ENCODE measurements around the gene NHSL2.

Gene NHSL2

DNA sequence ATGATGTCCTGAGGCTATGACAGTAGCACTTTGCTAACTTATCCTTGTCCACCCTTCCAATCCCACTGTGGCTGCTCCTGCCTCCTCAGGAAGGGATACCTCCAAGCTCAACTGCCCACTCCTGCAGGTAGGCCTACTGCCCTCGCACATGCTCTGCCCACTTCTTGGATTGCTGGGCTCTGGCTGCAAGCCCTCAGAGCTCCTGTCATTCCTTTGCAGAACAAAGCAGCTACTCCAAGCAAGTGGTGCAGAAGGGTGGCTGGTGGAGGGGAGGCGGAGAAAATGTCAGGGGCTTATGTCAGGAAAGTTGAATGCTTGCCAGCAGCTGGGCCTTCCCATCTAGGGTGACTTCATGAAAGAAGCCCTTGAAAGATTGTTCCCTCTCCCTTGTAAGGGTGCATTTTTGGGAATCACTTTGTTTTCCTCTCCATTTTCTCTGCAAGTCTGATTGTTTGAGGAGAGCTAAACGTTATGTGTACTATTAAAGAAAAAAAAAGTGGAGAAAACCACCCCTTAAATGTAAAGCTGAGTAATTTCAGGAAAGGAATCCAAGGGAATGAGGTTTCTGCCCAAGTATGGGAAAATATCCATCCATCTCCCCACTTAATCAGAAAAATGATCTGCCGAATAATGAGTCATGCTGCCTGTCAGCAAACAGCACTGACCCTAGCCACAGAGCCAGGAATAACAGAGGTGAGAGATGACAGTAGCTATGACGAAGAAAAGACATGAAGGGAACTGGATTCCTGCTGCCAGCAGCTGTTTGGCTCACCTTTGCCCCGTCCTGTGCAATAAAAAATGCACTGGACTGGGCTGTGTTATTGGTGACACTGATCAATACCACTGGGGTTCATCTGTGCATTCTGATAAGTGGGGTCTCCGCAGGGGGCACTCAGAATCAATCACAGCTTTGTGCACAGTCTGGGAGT, 119.1 kb downstream of the NHSL2 start:
- CTCF ChIA-PET: interaction anchor here (1.1 to 2.2 kb wide), 5 partner anchors 8 to 97 kb away, joined by 3 to 13 read pairs (median 6); no protein-coding TSS in a partner anchor
- POLR2A ChIA-PET: no interaction called here
- no peak for DNase-seq (ENCODE audit: extremely low spot score)
- TF ChIP-seq, protein P1, sequence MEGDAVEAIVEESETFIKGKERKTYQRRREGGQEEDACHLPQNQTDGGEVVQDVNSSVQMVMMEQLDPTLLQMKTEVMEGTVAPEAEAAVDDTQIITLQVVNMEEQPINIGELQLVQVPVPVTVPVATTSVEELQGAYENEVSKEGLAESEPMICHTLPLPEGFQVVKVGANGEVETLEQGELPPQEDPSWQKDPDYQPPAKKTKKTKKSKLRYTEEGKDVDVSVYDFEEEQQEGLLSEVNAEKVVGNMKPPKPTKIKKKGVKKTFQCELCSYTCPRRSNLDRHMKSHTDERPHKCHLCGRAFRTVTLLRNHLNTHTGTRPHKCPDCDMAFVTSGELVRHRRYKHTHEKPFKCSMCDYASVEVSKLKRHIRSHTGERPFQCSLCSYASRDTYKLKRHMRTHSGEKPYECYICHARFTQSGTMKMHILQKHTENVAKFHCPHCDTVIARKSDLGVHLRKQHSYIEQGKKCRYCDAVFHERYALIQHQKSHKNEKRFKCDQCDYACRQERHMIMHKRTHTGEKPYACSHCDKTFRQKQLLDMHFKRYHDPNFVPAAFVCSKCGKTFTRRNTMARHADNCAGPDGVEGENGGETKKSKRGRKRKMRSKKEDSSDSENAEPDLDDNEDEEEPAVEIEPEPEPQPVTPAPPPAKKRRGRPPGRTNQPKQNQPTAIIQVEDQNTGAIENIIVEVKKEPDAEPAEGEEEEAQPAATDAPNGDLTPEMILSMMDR (IDR thresholded peaks at IDR 0.05; ENCODE audit: control extremely low read depth, extremely low read depth, low read depth, missing control alignments): no peak

DNA sequence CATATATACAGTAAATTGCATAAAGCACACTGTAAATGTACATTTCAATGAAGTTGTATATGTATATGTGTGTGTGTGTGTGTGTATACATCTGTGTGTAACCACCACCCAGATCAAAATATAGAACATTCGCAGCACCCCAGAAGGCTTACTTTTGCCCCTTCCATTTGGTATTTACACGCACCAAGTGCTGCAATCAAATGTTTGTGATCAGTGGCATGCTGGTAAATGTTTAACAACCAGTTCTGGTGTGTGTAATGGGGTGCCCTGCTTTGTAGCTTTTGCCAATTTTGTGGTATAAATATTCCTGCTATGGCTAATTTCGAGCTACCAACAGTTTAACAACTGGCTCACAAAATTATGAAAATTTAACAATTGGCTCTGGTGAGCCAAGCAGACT, 119.8 kb downstream of the NHSL2 start:
- ChIA-PET POLR2A (no interaction called here), CTCF (interaction anchor here (1.1 to 2.3 kb wide), 6 partner anchors 8 to 97 kb away, joined by 3 to 14 read pairs (median 7); no protein-coding TSS in a partner anchor)
- DNase-seq (ENCODE audit: extremely low spot score): no peak
- TF ChIP-seq, protein P1 (IDR thresholded peaks at IDR 0.05; ENCODE audit: control extremely low read depth, extremely low read depth, low read depth, missing control alignments): no peak

DNA sequence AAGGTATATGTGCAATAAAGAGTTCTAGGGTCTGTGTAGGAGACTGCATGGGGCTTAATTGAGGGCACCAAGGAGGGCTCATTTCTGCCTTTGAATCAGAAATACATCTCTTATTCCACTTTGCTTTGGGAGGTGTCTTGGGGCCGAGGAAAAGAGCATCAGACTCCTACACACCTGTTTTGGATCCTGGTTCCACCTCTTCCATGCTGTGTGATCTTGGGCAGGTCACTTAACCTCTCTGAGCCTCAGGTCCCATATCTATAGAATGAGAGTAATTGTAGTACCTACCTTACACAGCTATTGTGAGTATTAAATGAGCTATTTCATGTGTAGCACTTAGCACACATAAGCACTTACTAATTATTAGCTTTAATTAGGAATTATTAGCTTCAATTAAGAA, 120.5 kb downstream of the NHSL2 start:
- CTCF ChIA-PET: interaction anchor here (1.2 to 2.3 kb wide), 4 partner anchors 9 to 96 kb away, joined by 3 to 14 read pairs (median 7); no protein-coding TSS in a partner anchor
- POLR2A ChIA-PET: interaction anchor here (0.6 kb wide), 1 partner anchor 14 kb away, joined by 9 read pairs; no protein-coding TSS in a partner anchor
- TF ChIP-seq, protein P1 (IDR thresholded peaks at IDR 0.05; ENCODE audit: control extremely low read depth, extremely low read depth, low read depth, missing control alignments): no peak

DNA sequence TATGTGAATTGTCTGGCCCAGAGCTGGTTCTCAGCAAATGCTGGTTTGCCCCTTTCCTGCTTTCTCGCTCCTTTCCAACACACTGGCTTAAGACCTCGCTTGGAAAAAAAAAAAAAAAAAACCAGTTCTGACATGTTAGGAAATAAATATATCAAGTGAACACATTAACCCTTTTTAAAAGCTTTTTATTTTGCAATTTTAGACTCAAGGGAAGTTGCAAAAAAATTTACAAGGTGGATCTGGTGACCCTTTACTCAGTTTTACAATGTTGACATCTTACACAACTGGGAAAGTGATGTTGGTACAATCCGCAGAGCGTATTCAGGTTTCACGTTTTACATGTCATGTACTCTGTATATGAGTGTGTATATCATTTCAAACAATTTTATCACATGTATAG, 121.0 kb downstream of the NHSL2 start:
- ChIA-PET POLR2A (interaction anchor here (0.6 kb wide), 1 partner anchor 13 kb away, joined by 9 read pairs; no protein-coding TSS in a partner anchor), CTCF (interaction anchor here (1.2 to 2.3 kb wide), 4 partner anchors 9 to 95 kb away, joined by 3 to 14 read pairs (median 7); no protein-coding TSS in a partner anchor)
- no peak for DNase-seq (ENCODE audit: extremely low spot score)
- TF ChIP-seq, protein P1 (IDR thresholded peaks at IDR 0.05; ENCODE audit: control extremely low read depth, extremely low read depth, low read depth, missing control alignments): no peak

More for the DNA sequence above, 120.5 kb downstream of the NHSL2 start:
- no peak for DNase-seq (ENCODE audit: extremely low spot score)

DNA sequence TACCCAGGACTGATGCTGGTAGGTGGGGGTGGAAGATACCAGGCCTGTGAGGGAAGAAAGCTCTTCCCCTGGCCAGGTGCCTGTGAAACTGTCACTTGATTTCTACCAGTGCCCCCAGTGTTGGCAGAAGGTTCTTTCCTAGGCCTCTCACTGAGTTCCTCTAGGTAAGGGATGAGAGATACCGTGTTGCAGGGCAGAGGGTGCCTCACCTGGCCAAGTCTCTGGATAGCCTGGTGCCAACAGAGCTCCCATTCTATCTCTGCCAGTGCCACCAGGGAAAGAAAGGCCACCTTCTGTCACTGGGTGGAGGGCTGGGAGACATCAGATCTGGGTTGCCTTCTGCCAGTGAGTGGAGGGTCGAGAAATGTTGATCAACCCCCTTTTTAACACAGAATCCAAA, 127.0 kb downstream of the NHSL2 start:
- ChIA-PET POLR2A (no interaction called here), CTCF (interaction anchor here (2.3 kb wide), 1 partner anchor 16 kb away, joined by 6 read pairs; no protein-coding TSS in a partner anchor)
- TF ChIP-seq, protein P1 (IDR thresholded peaks at IDR 0.05; ENCODE audit: control extremely low read depth, extremely low read depth, low read depth, missing control alignments): no peak

DNA sequence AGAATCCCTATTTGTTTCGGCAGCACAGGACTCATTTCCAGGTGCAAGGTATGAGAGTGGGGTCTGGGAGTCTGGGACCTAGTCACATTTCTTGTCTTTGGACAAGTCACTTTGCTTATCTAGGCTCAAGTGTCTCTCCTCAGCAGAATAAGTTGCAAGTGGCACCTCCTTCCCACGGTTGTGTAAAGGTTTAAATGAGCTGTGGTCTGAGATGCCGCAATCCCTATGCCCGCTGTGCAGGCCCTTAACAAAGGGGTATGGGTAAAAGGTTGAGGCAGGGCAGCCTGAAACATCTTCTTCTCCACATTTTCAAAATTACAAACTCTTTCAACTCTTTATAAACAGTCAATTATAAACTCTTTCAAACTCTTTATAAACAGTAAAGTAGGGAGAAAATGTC, 127.4 kb downstream of the NHSL2 start:
- ChIA-PET POLR2A (no interaction called here), CTCF (interaction anchor here (2.3 kb wide), 1 partner anchor 16 kb away, joined by 6 read pairs; no protein-coding TSS in a partner anchor)
- DNase-seq (ENCODE audit: extremely low spot score): no peak
- TF ChIP-seq, protein P1 (IDR thresholded peaks at IDR 0.05; ENCODE audit: control extremely low read depth, extremely low read depth, low read depth, missing control alignments): no peak

More for the DNA sequence above, 127.0 kb downstream of the NHSL2 start:
- DNase-seq (ENCODE audit: extremely low spot score): no peak

All from GM10248 (cell line).